CD4-positive, alpha-beta T cell treated with Interleukin-12 subunit alpha and Interleukin-12 subunit beta, for 1 hour (primary cell): ENCODE measurements around the gene ARFGAP3.
"Not testable (repeated sequence)": the region's sequence is repeated elsewhere in the genome, so short reads cannot be mapped to it uniquely, and the experiment has no call there.

Experiments used
- DNase-seq: peaks from one replicate; pipeline ENCODE4 v3.0.0-alpha.2; 2020

Gene ARFGAP3

DNA sequence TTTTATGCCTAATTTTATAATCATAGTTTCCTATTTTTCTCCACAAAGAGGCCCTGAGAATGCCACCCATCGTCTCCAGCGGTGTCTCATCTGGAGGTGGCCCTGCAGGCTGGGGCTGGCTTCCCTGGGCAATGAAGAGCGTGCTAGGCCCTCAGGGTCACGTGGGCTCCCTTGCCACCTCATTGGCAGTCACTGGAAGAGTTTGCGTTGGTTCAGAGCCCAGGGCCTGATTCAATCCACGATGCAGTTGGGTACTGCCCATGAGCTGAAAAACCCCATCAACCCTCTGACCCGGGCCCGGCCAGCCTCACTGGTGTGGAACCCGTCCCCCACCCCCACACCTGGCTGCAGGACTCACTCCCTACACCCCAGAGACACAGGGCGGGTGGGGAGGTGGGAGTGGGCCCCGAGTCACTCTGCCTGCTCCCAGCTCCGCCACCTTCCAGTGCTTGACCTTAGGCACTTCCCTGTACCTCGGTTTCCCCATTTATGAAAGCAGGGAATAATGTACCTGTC, 93.0 kb downstream of the ARFGAP3 start:
- DNase-seq: no peak

DNA sequence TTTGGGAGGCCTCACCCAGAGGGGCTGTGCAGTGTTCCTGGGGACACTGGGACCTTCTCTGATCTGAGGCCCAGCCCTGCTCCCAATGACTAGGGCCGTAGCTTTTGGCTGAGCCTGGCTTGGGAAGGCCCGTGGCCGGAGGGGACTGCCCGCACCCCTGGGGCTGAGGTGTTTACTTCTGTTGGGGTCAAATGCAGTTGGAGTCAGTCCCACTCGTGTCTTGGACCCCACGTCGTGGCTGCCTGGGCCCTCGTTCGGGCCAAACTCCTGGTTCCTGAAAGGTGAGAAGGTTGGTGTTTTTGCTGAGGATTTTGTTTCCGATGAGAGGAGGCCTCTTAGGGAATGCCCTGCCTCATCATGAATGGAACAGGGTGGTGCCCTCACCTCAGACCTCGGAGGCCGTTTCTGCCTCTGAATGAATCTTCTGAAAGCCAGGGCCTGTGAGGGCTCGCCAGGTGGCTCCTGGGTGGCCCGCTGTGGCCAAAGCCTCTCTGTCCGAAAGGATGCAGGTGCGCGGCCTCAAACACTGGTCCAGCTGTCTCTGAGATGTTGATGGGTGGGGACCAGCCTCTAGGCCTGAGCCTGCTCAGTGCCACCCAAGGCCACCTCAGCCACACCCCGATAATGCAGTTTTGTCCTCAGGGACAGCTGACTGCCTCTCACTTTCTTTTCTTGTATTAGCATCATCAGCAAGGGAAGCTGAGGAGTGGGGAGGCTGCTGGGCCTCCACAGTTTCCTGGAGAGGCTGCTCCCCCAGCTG, 96.1 kb downstream of the ARFGAP3 start:
- DNase-seq: no peak

DNA sequence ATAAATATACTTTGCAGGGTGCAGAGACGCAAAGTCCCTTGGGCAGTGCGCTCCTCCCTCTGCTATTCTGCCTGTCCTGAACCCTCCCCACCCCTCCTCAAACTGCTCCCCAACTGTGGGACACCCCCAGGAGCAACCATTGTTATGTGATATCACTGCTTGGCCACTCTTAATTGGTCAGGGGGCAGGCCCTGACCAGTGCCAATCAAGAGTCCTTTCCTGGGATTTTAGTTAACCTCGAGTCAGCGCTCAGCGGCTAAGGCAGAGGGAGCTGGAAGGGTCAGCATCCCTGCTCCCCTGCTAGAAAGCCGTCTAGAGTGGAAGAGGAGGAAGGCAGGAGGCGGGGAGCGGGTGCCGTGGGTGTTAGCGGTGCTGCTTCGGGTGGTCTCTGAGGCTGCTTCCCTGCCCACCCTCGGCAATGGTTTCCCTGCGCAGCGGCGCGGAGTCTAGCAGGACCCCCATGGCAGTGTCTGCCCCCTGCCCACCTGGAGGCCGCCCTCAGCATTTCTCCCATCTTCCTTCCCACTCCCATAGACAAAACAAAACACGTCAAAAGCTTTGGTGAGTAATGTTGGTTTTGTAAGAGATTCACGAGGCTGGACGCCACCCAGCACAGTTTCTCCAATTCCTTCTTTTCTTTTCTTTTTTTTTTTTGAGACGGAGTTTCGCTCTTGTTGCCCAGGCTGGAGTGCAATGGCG, 98.0 kb downstream of the ARFGAP3 start:
- DNase-seq: no peak

DNA sequence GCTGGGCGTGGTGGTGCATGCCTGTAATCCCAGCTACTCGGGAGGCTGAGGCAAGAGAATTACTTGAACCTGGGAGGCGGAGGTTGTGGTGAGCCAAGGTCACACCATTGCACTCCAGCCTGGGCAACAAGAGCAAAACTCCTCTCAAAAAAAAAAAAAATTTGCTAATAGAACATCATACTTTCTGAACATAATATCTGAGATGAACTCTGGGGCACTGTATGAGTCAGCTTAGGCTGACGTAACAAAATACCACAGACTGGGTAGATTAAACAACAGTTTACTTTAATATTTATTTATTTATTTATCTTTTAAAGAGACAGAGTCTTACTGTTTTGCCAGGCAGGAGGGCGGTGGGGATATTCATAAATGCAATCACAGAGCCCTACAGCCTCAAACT, 101.5 kb downstream of the ARFGAP3 start:
- DNase-seq: not testable (repeated sequence)

DNA sequence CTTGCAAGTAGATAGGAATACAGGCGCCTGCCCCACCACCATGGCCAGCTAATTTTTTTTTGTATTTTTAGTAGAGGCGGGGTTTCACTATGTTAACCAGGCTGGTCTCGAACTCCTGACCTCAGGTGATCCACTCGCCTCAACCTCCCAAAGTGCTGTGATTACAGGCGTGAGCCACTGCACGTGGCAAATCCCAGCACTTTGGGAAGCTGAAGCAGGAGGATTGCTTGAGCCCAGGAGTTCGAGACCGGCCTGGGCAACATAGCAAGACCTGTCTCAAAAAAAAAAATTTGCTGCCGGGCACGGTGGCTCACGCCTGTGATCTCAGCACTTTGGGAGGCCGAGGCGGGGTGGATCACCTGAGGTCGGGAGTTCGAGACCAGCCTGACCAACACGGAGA, 102.0 kb downstream of the ARFGAP3 start:
- not testable (repeated sequence) for DNase-seq

DNA sequence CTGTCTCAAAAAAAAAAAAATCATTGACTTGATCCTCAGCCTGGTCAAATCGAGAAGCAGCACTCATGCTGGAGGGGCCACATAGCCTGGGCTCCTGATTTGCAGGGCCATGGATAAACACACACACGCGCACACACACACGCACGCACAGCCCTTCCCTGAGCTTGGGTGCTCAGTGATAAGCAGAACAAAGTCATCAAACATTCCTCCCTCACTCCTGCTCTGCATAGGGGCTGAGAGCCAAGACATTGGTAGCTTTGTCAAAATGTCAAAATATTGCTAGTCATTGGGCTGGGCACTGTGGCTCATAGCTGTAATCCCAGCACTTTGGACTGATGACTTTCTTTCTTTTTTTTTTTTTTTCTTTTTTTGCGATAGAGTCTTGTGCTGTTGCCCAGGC, 102.4 kb downstream of the ARFGAP3 start:
- DNase-seq: no peak

DNA sequence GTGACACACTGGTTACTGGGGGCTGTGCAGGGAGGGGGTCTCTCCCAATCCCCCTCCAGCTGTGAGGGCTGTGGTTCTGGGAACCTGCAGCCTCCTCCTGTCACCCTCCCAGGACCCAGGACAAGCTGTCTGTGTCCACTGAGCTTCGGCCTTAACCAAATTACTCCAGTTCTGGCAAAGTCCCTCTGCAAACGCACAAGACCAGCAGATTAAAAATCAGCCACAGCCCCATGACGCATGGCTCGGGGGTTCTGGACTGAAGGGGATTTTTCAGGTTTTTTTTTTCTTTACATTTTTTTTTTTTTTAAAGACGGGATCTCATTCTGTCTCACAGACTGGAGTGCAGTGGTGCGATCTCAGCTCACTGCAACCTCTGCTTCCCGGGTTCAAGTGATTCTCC, 104.2 kb downstream of the ARFGAP3 start:
- no peak for DNase-seq

DNA sequence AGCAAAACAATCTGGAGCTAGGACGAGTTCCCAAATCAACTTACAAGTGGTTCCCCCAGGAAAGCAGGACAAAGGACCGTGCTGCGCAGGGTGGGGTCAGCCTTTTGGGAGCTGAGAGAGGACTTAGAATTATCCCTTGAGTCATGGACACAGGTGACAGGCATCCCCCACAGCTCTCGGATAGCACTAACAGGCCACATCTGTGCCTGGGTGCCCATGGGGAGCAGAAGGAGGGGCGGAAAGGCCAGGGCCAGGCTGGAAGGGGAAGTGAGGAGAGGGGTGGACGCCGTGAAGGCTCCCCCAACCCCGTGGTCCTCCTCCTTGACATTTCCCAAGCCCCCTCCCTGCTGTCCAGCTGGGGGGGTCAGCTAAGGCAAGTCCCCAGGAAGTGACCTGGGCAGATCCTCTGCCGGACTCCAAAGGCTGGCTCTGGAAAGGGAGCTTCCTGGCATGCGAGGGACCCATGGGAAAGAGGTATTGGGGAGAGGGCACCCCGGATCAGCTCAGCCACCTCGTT, 104.8 kb downstream of the ARFGAP3 start:
- no peak for DNase-seq

DNA sequence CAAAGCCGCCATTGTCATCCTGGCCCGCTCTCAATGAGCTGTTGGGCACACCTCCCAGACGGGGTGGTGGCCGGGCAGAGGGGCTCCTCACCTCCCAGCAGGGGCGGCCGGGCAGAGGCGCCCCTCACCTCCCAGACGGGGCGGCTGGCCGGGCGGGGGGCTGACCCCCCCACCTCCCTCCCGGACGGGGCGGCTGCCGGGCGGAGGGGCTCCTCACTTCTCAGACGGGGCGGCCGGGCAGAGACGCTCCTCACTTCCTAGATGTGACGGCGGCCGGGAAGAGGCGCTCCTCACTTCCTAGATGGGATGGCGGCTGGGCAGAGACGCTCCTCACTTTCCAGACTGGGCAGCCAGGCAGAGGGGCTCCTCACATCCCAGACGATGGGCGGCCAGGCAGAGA, 106.7 kb downstream of the ARFGAP3 start:
- not testable (repeated sequence) for DNase-seq

DNA sequence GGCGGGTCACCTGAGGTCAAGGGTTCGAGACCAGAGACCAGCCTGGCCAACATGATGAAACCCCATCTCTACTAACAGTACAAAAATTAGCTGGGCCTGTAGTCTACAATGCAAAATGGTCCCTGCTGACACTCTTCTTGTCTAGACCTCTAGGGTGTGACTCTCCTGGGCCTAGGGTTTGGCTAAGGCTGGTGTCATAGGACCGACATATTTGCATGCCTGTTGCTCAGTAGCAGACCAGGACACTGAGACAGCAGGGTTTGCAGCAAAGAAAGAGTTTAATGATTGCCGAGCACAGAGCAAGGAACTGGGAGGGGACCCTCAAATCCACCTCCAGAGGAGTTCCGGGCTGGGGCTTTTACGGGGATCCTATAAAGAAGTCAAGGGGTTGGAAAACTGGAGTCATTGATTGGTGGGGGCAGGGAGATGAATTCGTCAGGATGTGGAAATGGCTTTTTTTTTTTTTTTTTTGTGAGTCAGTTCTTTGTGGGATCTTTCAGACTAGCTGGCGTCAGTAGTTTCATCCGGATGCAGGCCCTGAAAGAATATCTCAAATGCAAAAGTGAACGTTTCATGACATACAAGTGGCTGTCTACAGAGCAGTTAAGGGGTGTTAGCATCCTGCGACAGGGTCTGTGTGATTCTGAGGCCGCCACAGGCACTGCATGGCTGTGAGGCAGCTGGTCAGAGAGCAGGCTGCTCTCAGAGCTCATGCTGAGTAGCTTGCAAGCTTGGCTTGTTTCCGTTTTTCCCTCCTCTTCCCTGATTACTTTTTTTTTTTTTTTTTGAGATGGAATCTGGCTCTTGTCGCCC, 109.2 kb downstream of the ARFGAP3 start:
- DNase-seq: no peak
